Mesenchymal stem cell (in vitro differentiated cells and primary cell): Measurements from ENCODE around the gene CMTM5. TPM values are rescaled to one million over a fixed set of nuclear protein-coding genes. Genes with fewer than 3 reads are reported as not detected.
"Not testable (repeated sequence)": the region's sequence is repeated elsewhere in the genome, so short reads cannot be mapped to it uniquely, and the experiment has no call there.

Source experiments
- DNase-seq: peaks from one replicate; pipeline ENCODE4 v3.0.0-alpha.2; 2013
- H2AFZ ChIP-seq: one replicate; pipeline ENCODE4 v1.6.1; 2013; ENCODE audit warnings: low read depth, mild to moderate bottlenecking, control low read depth, inconsistent platforms, low read length, moderate library complexity
- H2AK5ac ChIP-seq: 2 replicates; pipeline ENCODE4 v1.6.1; 2013; ENCODE audit warnings: low read length, moderate library complexity, mild to moderate bottlenecking, inconsistent platforms; ENCODE audit not compliant: severe bottlenecking
- H2BK120ac ChIP-seq: one replicate; pipeline ENCODE4 v1.6.1; 2013; ENCODE audit warnings: low read depth, mild to moderate bottlenecking, inconsistent platforms, low read length, moderate library complexity
- H2BK12ac ChIP-seq, 2 experiments: one replicate each; pipeline ENCODE4 v1.6.1; 2013; ENCODE audit warnings: inconsistent platforms in 2 of 2, low read length in 2 of 2, mild to moderate bottlenecking in 2 of 2, moderate library complexity in 2 of 2, control low read depth in 1 of 2
- H2BK15ac ChIP-seq: one replicate; pipeline ENCODE4 v1.6.1; 2013; ENCODE audit warnings: mild to moderate bottlenecking, low read depth, inconsistent platforms; ENCODE audit not compliant: poor library complexity, severe bottlenecking
- H2BK5ac ChIP-seq: 2 replicates; pipeline ENCODE4 v1.6.1; 2013; ENCODE audit warnings: low read depth, mild to moderate bottlenecking, low read length, control low read depth, inconsistent platforms; ENCODE audit not compliant: poor library complexity, severe bottlenecking
- H3K14ac ChIP-seq, 2 experiments: one replicate each; pipeline ENCODE4 v1.6.1; 2013; ENCODE audit warnings: inconsistent platforms in 2 of 2, low read length in 2 of 2, control low read depth in 1 of 2, mild to moderate bottlenecking in 1 of 2, moderate library complexity in 1 of 2
- H3K18ac ChIP-seq, 2 experiments: one replicate each; pipeline ENCODE4 v1.6.1; 2013; ENCODE audit warnings: inconsistent platforms in 2 of 2, low read length in 2 of 2, control low read depth in 1 of 2, low read depth in 1 of 2, mild to moderate bottlenecking in 1 of 2
- H3K23ac ChIP-seq, 2 experiments: one replicate each; pipeline ENCODE4 v1.6.1; 2013; ENCODE audit warnings: inconsistent platforms in 2 of 2, low read length in 2 of 2, mild to moderate bottlenecking in 2 of 2, moderate library complexity in 2 of 2, control low read depth in 1 of 2
- H3K27ac ChIP-seq: 2 replicates; pipeline ENCODE4 v1.5.1; 2013; ENCODE audit warnings: mild to moderate bottlenecking, moderate library complexity, low read length, control low read depth, inconsistent platforms; ENCODE audit not compliant: poor library complexity, severe bottlenecking
- H3K27me3 ChIP-seq, 2 experiments: 2 replicates each; pipeline versions ENCODE4 v1.6.1 to v1.7.0; 2013; ENCODE audit warnings: low read length in 2 of 2, mild to moderate bottlenecking in 2 of 2, moderate library complexity in 2 of 2, control low read depth in 1 of 2, inconsistent platforms in 1 of 2; ENCODE audit not compliant: control insufficient read depth in 1 of 2, insufficient read depth in 1 of 2
- H3K36me3 ChIP-seq, 2 experiments: 2 replicates each; pipeline versions ENCODE4 v1.6.1 to v1.7.0; 2013; ENCODE audit warnings: low read length in 2 of 2, control low read depth in 1 of 2, inconsistent platforms in 1 of 2, low read depth in 1 of 2, mild to moderate bottlenecking in 1 of 2; ENCODE audit not compliant: insufficient read depth in 2 of 2, control insufficient read depth in 1 of 2
- H3K4ac ChIP-seq, 2 experiments: one replicate each; pipeline ENCODE4 v1.6.1; 2013; ENCODE audit warnings: inconsistent platforms in 2 of 2, low read length in 2 of 2, mild to moderate bottlenecking in 2 of 2, moderate library complexity in 2 of 2, control low read depth in 1 of 2, low read depth in 1 of 2
- H3K4me1 ChIP-seq: 2 replicates; pipeline ENCODE4 v1.6.1; 2013; ENCODE audit warnings: low read depth, low read length, control low read depth; ENCODE audit not compliant: control insufficient read depth, insufficient read depth
- H3K4me2 ChIP-seq: 2 replicates; pipeline ENCODE4 v1.6.1; 2013; ENCODE audit warnings: low read length, mild to moderate bottlenecking, inconsistent platforms; ENCODE audit not compliant: poor library complexity, severe bottlenecking
- H3K4me3 ChIP-seq, 2 experiments: 2 replicates each; pipeline versions ENCODE4 v1.5.1 to v1.7.0; 2013; ENCODE audit warnings: low read length in 2 of 2, mild to moderate bottlenecking in 2 of 2, control low read depth in 1 of 2, low read depth in 1 of 2; ENCODE audit not compliant: insufficient read depth in 1 of 2
- H3K79me1 ChIP-seq: replicated peaks from 2 replicates; pipeline ENCODE4 v1.6.1; 2013; ENCODE audit warnings: mild to moderate bottlenecking, control low read depth, low read length, inconsistent platforms; ENCODE audit not compliant: poor library complexity, severe bottlenecking
- H3K9ac ChIP-seq: 2 replicates; pipeline ENCODE4 v1.7.0; 2013; ENCODE audit warnings: mild to moderate bottlenecking, low read length, moderate library complexity
- H3K9me3 ChIP-seq: 2 replicates; pipeline ENCODE4 v1.7.0; 2013; ENCODE audit warnings: mild to moderate bottlenecking, low read length; ENCODE audit not compliant: control insufficient read depth
- H4K8ac ChIP-seq: one replicate; pipeline ENCODE4 v1.6.1; 2013; ENCODE audit warnings: inconsistent platforms, mild to moderate bottlenecking, low read length, moderate library complexity
- H4K91ac ChIP-seq: one replicate; pipeline ENCODE4 v1.6.1; 2013; ENCODE audit warnings: mild to moderate bottlenecking, low read length, inconsistent platforms
- WGBS: methylation state at CpG from one replicate; pipeline ENCODE4 v1.1.7; 2013; ENCODE audit warnings: mixed read lengths; 5-methylcytosine and 5-hydroxymethylcytosine counted together
- small RNA-seq: library from polyadenylated mRNA; stranded (forward); fragments of <200 nt; extraction: miRNeasy Mini kit (QIAGEN cat#:217004); gene quantifications from one replicate; pipeline ENCODE3, GENCODE V24; 2013; ENCODE audit warnings: low read depth

The CMTM5 gene

GRCh38 chr14:23425798-23426197, 49.0 kb downstream of the CMTM5 start:
- H2BK15ac ChIP-seq: not testable (repeated sequence)
- 86% methylated on average over 6 of the region's 6 CpGs for WGBS

GRCh38 chr14:23428686-23429495, 52.0 kb downstream of the CMTM5 start:
- no peak for DNase-seq
- Histone ChIP-seq H2BK5ac (no peak overlapping the region), H3K9ac (no peak overlapping the region), H2BK12ac (no peak overlapping the region), H2BK120ac (no peak overlapping the region), H3K4ac (no peak overlapping the region), H3K14ac (no peak overlapping the region), H3K27me3 (peaks cover 37 to 75% of the 10 kb centered on the region in 2 experiments), H3K4me1 (peaks cover 4% of the 10 kb centered on the region), H4K8ac (no peak overlapping the region), H3K23ac (no peak overlapping the region), H3K4me2 (no peak overlapping the region), H2BK15ac (no peak overlapping the region), H3K79me1 (no peaks in the 10 kb centered on the region), H3K9me3 (peaks cover 3% of the 10 kb centered on the region), H3K18ac (no peak overlapping the region), H2AFZ (no peak overlapping the region), H4K91ac (no peak overlapping the region), H3K36me3 (no peaks in the 10 kb centered on the region), H3K27ac (no peak overlapping the region), H2AK5ac (no peak overlapping the region), H3K4me3 (no peak overlapping the region)
- WGBS: 77% methylated on average over 9 of the region's 13 CpGs

More at GRCh38 chr14:23425798-23426197, 49.0 kb downstream of the CMTM5 start:
- not testable (repeated sequence) for H3K23ac ChIP-seq, H3K9ac ChIP-seq, H2BK120ac ChIP-seq, H3K14ac ChIP-seq, H4K8ac ChIP-seq, DNase-seq, H3K4me2 ChIP-seq, H3K79me1 ChIP-seq, H3K4ac ChIP-seq, H3K9me3 ChIP-seq, H3K4me3 ChIP-seq, H3K36me3 ChIP-seq, H3K18ac ChIP-seq, H2BK12ac ChIP-seq, H3K27ac ChIP-seq, H2BK5ac ChIP-seq, H3K4me1 ChIP-seq, H2AK5ac ChIP-seq, H4K91ac ChIP-seq, H2AFZ ChIP-seq
- peaks cover 26 to 60% of the 10 kb centered on the region in 2 experiments for H3K27me3 ChIP-seq

Small RNA genes lying within 50 kb of the gene (small RNA-seq; reads per million reads assigned to genes)
- gene MIR208A (not detected), gene MIR208B (not detected)
